Stimulated activated CD4-positive, alpha-beta T cell treated with anti-CD3 and anti-CD28 coated beads, Interleukin-15, amount 100 ng/mL, for 24 hours (primary cell): ENCODE data around the gene STK32B.
"Not testable (repeated sequence)": the region's sequence is repeated elsewhere in the genome, so short reads cannot be mapped to it uniquely, and the experiment has no call there.

Experiments used
- DNase-seq: peaks from one replicate; pipeline ENCODE4 v3.0.0-alpha.2; 2020

The STK32B gene

DNA sequence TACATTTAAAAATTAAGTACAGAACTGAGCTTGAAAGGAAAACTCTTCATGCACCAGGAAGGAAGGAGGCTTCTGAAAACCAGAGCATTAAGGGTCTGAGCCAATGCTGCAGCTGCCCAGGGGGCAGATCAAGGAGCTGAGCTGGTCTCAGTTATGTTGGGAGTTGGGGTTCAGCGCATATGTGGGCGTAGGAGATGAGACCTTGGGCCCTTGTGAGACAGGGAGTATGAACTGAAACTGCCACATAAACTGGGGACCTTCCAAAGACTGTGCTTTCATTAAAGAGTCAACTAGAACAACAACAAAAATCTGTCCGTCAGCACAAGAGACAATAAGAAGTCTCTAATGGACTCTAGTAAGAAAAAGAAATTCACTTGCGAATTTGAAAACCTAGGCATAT, 226.9 kb downstream of the STK32B start:
- no peak for DNase-seq

DNA sequence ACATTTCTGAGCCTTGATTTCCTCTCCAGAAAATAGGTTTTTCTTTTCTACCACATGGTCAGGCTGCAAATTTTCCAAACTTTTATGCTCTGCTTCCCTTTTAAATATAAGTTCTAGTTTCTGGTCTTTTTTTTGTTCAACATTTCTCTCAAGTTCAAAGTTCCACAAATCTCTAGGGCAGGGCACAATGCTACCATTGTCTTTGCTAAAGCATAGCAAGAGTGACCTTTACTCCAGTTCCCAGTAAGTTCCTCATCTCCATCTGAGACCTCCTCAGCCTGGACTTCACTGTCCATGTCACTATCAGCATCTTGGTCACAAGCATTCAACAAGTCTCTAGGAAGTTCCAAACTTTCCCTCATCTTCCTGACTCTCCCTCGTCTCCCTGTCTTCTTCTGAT, 228.8 kb downstream of the STK32B start:
- not testable (repeated sequence) for DNase-seq

DNA sequence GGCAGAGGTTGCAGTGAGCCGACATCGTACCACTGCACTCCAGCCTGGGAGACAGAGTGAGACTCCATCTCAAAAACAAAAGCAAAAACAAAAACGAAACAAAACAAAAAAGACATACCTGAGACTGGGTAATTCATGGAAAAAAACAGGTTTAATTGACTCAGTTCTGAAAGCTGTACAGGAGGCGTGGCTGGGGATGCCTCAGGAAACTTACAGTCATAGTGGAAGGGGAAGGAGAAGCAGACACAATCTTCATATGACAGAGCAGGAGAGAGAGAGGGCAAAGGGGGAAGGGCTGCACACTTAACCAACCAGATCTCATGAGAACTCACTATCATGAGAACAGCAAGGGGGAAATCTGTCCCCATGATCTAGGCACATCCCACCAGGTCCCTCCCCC, 229.5 kb downstream of the STK32B start:
- DNase-seq = peak; percentile 24

DNA sequence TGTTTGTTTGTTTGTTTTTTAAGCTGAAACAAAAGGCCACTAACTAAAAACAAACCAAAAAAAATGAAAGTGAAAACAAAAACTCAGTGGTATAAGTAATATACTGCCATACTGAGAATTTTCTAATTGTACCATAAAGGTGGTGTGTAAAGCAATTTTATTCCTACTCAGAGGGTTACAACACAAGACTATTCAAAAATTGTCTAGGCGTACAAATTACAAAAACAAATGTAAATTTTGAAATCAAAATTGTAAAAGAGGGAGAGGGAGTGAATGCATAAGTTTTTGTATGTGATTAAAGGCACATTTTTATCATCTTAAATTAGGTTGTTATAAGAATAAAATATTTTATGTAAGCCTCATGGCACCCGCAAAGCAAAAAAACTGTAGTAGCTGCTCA, 232.6 kb downstream of the STK32B start:
- DNase-seq = no peak

DNA sequence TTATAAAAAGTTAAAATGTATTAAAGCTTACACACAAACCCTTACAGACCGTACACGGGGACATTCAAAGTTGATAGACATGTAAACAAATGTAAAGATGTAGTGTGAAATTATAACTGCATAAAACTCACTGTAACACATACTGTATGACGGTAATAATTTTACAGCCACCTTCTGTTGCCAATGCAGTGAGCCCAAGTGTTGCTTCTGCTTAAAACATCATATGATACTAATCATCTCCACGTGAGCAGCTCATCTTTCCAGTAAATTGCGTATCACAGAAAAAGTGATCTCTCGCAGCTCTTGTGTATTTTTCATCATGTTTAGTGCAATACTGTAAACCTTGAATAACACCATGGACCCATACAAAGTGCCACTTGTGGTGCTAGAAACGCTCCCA, 233.2 kb downstream of the STK32B start:
- DNase-seq = no peak

DNA sequence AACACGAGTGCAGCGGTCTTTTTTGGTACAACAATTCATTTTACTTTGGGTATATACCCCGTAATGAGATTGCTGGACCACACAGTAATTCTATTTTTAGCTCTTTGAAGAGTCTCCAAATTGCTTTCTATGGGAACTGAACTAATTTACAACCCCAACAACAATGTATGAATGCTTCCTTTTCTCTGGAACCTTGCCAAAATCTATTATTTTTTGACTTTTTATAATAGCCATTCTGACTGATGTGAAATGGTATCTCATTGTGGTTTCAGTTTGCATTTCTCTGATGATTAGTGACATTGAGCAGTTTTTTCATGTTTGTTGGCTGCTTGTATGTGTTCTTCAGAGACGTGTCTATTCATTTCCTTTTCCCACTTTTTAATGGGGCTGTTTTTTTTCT, 240.8 kb downstream of the STK32B start:
- DNase-seq = no peak

DNA sequence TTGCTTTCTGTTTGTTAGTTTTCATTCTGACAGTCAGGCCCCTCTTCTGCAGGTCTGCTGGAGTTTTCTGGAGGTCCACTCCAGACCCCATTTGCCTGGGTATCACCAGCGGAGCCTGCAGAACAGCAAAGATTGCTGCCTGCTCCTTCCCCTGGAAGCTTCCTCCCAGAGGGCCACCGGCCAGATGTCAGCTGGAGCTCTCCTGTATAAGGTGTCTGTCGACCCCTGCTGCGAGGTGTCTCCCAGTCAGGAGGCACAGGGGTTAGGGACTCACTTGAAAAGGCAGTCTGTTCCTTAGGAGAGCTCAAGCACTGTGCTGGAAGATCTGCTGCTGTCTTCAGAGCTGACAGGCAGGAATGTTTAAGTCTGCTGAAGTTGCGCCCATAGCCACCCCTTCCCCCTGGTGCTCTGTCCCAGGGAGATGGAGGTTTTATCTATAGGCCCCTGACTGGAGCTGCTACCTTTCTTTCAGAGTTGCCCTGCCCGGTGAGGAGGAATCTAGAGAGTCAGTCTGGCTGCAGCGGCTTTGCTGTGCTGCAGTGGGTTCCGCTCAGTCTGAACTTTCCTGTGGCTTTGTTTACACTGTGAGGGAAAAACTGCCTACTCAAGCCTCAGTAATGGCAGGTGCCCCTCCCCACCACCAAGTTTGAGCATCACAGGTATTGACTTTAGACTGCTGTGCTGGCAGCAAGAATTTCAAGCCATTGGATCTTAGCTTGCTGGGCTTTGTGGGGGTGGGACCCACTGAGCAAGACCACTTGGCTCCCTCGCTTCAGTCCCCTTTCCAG, 246.9 kb downstream of the STK32B start:
- DNase-seq = not testable (repeated sequence)

DNA sequence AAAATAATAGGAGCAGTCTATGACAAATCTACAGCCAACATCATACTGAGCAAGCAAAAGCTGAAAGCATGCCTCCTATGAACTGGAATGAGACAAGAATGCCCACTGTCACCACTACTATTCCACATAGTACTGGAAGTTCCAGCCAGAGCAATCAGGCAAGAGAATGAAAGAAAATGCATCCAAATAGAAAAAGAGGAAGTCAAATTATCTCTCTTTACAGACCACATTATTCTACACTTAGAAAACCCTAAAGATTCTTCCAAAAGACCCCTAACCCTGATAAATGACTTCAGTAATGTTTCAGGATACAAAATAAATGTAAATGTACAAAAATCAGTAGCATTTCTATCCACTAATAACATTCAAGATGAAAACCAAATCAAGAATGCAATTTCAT, 249.0 kb downstream of the STK32B start:
- no peak for DNase-seq

DNA sequence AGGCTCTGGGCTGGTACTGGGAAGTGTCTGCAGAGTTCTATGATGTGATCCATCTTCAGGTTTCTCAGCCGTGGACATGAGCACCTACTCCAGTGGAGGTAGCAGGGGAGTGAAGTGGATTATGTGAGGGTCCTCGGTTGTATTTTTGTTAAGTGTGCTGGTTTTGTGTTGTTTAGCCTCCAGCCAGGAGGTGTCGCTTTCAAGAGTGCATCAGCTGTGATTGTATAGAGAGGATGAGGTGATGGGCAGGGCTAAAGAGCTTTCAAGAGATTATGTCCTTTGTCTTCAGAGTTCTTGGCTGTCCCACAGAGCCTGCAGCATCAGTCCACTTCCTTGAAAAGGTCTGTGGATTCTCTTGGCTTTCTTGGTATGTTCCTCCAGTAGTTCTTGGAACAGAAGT, 256.6 kb downstream of the STK32B start:
- no peak for DNase-seq

DNA sequence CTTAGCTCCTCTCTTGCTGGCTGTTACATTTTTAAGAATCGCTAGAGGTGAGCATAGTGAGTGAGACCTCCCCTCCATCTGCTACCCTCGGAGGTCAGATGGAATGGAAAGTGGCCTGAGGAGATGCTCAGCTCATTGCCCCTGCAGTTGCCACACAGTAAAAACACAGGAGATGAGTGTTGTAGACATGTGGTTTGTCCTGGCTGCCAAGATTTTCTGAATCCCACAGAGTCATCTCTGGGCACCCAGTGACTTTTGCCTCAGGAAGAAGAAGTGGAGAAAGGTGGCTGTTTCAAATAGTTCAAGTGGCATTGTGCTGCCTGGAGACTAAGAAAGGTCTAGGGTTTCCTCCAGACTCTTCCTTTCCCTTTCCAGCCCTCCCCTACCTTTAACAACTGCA, 271.0 kb downstream of the STK32B start:
- no peak for DNase-seq

DNA sequence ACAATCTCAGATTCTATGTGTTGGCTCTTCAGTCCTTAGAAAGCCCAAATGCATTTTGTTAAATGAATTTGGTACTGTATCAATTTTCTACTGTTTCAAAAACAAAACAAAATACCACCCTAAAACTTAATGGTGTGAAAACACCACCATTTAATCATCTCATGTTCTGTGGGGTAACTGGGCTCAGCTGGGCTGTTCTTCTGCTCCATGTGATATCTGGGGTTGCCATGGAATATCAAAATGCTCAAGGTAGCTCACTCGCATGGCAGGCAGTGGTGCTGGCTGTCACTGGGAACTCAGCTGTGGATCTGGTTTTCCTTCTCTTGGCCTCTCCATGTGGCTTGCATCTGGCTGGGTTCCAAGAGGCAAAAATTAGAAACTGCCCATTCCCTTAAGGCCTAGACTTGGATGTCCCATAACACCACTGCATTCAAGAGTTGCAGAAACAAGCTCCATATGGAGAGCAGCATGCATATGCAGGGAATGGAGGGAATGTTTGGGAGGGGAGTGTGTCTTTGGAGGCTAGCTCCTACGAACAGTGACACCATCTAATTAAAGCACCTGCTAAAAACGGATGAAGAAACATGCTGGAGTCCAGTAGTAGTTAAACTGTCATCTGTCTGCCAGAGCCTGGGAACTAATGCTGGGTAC, 279.2 kb downstream of the STK32B start:
- DNase-seq = no peak

DNA sequence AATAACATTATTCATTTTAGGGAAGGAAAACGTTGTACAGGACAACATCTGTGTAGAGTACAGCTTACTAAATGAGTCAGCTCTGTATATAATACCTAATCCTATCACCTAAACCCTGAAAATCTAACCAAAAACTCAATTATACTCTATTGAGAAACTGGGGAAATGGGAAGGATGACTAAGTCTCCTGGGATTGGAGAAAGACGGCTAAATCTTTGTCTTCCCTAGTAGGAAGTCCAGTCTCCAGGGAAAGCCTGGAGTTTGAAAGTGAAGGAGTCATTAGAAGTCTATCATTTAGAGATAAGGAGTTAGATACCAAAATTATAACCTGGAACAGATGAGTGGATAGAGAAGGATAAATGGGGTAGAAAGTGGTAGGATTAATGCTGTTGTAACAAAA, 286.5 kb downstream of the STK32B start:
- DNase-seq = no peak

DNA sequence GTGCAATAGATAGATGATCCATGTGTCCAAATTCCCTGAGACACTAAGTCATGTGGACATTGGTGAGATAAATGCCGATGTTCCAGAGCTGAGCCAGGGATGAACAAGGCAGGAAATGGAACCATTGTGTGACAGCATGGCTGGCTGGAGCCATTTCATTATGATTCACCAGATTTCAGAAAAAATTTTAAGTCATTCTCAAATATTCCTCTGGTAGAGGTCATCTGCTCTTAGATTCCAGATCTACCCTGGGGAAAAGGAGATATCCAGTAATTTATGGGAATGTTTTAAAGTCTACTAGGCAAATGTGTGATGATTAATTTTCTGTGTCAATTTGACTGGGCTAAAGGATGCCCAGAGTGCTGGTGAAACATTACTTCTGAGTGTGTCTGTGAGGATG, 287.3 kb downstream of the STK32B start:
- no peak for DNase-seq

DNA sequence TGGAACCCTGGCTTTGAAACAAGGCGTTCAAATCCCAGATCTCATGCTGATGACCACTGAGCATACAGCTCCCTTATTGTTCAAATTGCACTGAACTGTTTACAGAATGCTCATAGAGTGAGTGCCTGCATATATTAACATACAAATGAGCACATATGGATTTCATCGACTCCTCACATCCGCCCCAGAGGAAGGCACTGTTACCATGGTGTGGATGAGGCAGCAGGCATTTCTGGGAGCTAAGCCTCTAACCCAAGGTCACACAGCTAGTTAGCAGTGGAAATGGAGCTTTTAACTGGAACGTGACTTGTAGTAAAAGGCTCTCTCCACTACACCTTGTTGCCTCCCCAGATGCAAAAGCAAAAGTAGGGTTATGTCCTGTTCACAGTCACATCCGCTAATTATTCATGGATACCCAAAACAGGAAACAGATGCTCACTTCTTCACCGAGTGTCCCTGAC, 289.7 kb downstream of the STK32B start:
- no peak for DNase-seq

DNA sequence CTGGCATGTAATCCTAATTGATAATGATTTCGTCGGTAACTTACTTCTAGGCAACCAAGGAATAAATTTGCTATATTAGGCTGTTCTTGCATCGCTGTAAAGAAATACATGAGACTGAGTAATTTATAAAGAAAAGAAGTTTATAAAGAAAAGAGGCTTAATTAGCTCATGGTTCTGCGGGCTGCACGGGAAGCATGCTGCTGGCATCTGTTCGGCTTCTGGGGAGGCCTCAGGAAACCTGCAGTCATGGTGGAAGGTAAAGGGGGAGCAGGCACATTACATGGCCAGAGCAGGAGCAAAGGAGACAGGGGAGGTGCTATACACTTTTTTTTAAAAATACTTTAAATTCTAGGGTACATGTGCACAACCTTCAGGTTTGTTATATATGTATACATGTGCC, 290.2 kb downstream of the STK32B start:
- DNase-seq = no peak

DNA sequence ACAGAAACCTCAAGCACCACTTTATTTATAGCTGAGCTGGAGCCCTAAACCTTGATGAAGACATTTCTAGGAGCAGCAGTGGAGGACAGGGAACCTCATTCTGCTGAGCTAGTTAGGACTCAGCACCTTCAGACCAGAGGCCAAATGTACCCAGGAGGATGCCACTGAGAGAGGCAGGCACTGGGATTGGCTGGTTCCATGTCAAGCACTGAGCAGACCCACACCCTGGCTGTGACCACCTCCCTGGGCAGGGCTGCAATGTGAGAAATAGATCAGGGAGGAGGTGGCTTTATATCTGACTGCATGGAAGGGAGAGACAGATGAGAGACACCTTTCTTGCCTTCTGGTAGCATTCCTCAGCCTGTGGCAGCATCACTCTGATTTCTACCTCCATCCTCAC, 304.6 kb downstream of the STK32B start:
- DNase-seq = no peak

DNA sequence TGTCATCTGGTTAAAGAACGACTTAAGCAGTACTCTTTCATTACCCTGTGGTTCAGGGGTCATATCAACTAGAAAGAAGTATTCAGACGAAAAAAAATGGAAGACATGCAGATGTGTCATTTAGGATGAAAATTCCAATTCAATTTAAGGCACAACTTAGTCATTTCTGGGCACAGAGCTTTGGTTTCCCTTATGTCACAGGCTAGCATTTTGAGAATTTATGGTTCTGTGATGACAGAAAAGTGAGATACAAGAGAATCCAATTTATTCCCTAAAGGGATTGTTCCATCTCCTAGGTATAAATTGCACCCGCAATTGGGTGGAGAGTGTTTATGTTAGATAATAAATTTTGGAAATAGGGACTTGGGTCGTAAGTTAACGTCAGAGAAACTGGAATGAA, 306.6 kb downstream of the STK32B start:
- no peak for DNase-seq

DNA sequence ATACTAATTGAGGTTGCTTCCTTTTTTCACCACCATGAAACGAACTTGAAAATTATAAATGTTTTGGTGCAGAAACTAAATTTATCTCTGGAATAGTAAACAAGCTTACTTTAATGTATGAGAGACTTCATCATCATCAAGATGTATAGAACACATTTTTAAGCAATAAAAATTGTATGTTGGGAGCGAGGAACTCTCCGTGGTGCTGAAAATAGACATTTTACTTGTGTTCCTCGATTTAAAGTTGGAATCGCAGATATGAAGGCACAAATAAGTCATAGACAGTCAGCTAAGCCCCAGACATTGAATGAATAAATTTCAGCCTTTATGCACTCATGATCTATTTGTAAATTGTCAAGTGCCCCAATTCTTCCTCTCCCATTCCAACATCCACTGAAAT, 310.7 kb downstream of the STK32B start:
- DNase-seq = no peak

DNA sequence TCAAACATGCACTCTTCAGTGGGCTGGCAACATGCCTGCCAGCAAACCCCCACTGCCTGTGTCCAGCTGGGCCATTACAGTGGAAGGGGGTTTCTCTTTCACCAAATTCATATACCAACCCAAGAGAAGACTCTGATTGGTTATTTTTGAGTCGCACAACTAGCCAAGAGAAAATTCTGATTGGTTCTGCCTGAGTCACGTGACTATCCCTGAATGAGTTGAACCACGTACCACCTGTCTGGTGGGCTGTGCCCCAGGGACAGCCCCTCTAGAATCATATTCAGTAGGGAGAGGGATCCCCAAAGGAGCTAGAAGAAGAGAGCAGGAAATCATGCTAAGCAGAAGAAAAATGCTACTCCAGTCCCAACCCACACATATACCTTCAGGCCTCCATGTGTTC, 313.1 kb downstream of the STK32B start:
- DNase-seq = no peak

DNA sequence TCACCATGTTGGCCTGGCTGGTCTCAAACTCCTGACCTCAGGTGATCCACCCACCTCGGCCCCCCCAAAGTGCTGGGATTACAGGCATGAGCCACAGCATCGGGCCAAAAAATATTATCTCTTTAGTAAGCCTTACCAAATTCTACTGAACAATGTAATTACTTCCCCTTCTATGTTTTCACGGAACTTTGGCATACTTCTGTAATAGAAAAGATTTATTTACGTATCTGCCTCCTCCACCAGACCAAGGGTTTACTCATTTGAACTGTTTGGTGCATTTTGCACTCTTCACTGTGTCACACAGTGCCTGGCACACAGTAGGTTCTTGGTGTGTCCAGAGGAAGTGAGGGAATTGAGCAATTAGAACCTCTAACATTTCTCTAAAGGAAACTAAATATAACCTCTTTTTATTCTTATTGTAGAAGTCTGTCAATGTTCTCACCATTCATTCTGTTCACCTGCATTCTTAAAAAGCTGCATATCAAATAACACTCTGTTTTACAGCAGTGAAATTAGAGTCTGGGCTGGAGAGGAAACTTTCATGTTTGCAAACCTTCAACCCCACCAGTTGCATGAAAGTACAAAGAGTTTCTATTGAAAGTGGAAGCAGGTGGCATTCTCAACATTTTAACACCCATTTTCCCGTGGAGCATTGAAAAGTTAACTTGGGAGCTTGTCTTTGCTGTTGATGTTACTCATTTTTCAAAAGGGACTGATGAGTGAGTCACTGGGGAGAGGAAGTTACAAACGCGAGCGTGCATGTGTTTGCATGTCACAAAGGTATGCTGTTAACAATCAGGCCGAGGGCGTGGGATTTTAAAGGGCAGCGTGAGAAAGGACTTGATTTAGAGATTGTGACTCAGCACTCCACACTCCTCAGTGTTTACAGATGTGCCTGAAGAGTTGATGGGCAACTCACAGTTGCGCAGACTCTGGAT, 314.1 kb downstream of the STK32B start:
- no peak for DNase-seq

DNA sequence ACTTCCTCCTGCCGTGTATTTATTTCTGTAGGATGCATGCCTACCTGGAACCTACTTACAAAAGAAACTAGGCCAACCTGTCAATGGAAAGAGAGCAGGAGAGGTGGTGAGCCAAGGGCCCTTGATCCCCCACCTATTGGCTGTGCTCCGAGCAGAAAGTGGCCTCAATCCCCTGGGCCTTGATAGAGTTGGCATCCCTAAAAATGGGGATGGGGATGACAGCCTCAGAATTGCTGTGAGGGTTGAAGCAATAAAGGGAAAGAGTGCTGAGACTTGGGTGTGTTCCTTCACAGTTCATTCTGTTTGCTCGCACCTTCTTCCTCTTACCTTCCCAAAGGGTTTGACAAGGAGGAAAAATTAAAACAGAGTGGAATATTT, 314.7 kb downstream of the STK32B start:
- no peak for DNase-seq

DNA sequence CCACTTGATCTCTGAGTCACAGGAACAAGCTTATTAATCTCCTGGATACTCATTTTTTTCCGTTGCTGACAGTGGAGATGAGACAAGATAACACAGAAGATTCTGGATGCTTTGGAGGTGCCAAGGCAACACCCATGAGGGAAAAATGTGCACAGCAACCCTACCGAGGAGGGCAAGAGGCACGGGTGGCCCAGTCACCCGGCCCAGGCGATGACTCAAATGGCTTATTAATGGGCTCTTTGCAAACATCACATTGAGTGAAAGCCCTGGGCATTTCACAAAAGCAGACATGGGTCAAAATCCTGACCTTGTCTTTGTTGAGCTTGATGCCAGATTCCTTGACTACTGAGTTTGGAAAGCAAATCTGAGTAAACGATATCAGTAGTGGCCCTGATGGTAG, 315.1 kb downstream of the STK32B start:
- DNase-seq = no peak

DNA sequence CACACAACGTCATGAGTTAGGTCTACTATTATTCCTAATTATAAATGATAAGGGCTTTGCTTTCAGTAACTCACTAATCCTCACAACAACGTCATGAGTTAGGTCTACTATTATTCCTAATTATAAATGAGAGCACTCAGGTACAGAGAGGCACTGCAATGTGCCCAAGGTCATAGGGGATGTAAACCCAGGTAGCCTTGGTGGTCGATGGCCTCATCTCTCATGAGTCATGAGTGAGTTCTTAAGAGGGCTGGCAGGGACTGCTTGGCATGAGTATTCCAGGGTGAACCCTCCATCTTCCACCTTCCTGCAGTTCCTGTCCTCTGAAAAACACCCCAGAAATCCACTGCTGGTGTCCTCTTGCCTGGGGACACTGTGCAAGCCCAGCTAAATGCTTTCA, 317.1 kb downstream of the STK32B start:
- no peak for DNase-seq

DNA sequence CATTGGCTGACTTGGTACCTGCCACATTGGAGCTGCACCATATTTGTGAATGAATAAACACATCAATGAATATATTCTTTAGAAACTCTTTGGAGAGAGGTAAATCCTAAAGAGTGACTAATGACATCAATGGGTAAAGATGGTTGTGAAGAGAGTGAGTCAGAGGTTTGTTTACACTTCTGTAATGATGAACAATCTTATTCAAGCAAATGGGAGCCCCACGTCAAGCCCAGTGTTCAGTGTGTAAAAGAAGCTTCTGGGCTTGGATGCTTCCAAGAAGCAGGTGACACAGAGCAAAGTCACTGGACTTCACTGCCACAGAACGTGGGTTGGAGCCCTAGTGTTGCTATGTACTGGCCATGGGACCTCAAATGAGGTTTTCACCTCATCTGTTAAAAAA, 319.0 kb downstream of the STK32B start:
- no peak for DNase-seq
